Cardiac fibroblast (primary cell): ENCODE results near the gene COMT.

ENCODE experiments used
- DNase-seq, 2 donors: peaks; one replicate each; pipeline versions ENCODE4 v3.0.0 to v3.0.0-alpha.2; 2010; ENCODE audit warnings: low read depth in 2 of 2
- H3K4me3 ChIP-seq, 2 donors: replicated peaks in 1 of 2; 1 replicate in 1 of 2; 2 replicates in 1 of 2; pipeline ENCODE4 v1.5.1; 2011; ENCODE audit warnings: low read depth in 2 of 2, low read length in 2 of 2, mild to moderate bottlenecking in 2 of 2, moderate library complexity in 1 of 2
- CTCF ChIP-seq: IDR thresholded peaks from one replicate; pipeline ENCODE4 v1.5.1; 2011; ENCODE audit warnings: low read depth, mild to moderate bottlenecking, low read length, inconsistent platforms

COMT gene

GRCh38 chr22:19960491-19961200 is 19.1 kb downstream of the COMT start:
- no peak overlapping the region for H3K4me3 ChIP-seq
- TF ChIP-seq CTCF: no peak
- DNase-seq: no peak

- no peak for DNase-seq
- no peak for TF ChIP-seq CTCF
- no peak overlapping the region for H3K4me3 ChIP-seq
Observed at GRCh38 chr22:19961201-19961580, 19.6 kb downstream of the COMT start.

- DNase-seq: no peak
- no peak overlapping the region for H3K4me3 ChIP-seq
- no peak for TF ChIP-seq CTCF
Observed at GRCh38 chr22:19961868-19962245, 20.3 kb downstream of the COMT start.

- peak; percentile 69 for TF ChIP-seq CTCF
- peak; percentile 75 to 89 for DNase-seq
- H3K4me3 ChIP-seq: no peak overlapping the region
Observed at GRCh38 chr22:19962246-19962908, 20.8 kb downstream of the COMT start.

GRCh38 chr22:19962909-19963806 is 21.6 kb downstream of the COMT start:
- TF ChIP-seq CTCF: no peak
- H3K4me3 ChIP-seq: no peak overlapping the region
- DNase-seq: peak in 1 of 2 donors; percentile 62

GRCh38 chr22:19963863-19964642 is 22.5 kb downstream of the COMT start:
- H3K4me3 ChIP-seq: no peak overlapping the region
- no peak for DNase-seq
- no peak for TF ChIP-seq CTCF
